GM06990 (cell line): ENCODE data around the gene CCDC197.

Experiments used
- DNase-seq: peaks from one replicate; pipeline ENCODE4 v3.0.0-alpha.2; 2011; ENCODE audit not compliant: insufficient read length; ENCODE audit errors: extremely low read depth
- H3K27me3 ChIP-seq: replicated peaks from 2 replicates; pipeline ENCODE4 v1.6.0; 2011; ENCODE audit warnings: low read length; ENCODE audit not compliant: control insufficient read depth, insufficient read depth
- H3K36me3 ChIP-seq: 2 replicates; pipeline ENCODE4 v1.5.1; 2011; ENCODE audit warnings: low read length; ENCODE audit not compliant: control insufficient read depth, insufficient read depth
- H3K4me3 ChIP-seq: replicated peaks from 2 replicates; pipeline ENCODE4 v1.5.1; 2011; ENCODE audit warnings: low read depth, mild to moderate bottlenecking, control low read depth, low read length
- CTCF ChIP-seq: IDR thresholded peaks from 2 replicates; pipeline ENCODE4 v1.5.1; 2011; ENCODE audit warnings: low read length, control low read depth, mild to moderate bottlenecking, inconsistent platforms; ENCODE audit not compliant: insufficient read depth, poor library complexity, severe bottlenecking

The CCDC197 gene

GRCh38 chr14:94018308-94018707 is 21.2 kb downstream of the CCDC197 start:
- Histone ChIP-seq H3K27me3 (no peaks in the 10 kb centered on the region; the same call in 1 of the 2 replicates), H3K4me3 (no peak overlapping the region), H3K36me3 (no peaks in the 10 kb centered on the region)
- no peak for DNase-seq
- no peak for TF ChIP-seq CTCF

- TF ChIP-seq CTCF: no peak
- no peak for DNase-seq
- no peaks in the 10 kb centered on the region; the same call in 1 of the 2 replicates for H3K27me3 ChIP-seq
- H3K36me3 ChIP-seq: no peaks in the 10 kb centered on the region
- no peak overlapping the region for H3K4me3 ChIP-seq
Observed at GRCh38 chr14:94019329-94019728, 22.2 kb downstream of the CCDC197 start.

- H3K36me3 ChIP-seq: no peaks in the 10 kb centered on the region
- H3K27me3 ChIP-seq: no peaks in the 10 kb centered on the region; the same call in 1 of the 2 replicates
- no peak for DNase-seq
- no peak for TF ChIP-seq CTCF
- no peak overlapping the region for H3K4me3 ChIP-seq
Observed at GRCh38 chr14:94020267-94020666, 23.2 kb downstream of the CCDC197 start.

- no peaks in the 10 kb centered on the region; the same call in 1 of the 2 replicates for H3K27me3 ChIP-seq
- no peak overlapping the region for H3K4me3 ChIP-seq
- H3K36me3 ChIP-seq: no peaks in the 10 kb centered on the region
- DNase-seq: no peak
- no peak for TF ChIP-seq CTCF
Observed at GRCh38 chr14:94021001-94021400, 23.9 kb downstream of the CCDC197 start.

- Histone ChIP-seq H3K27me3 (no peaks in the 10 kb centered on the region; the same call in 1 of the 2 replicates), H3K4me3 (no peak overlapping the region), H3K36me3 (no peaks in the 10 kb centered on the region)
- no peak for TF ChIP-seq CTCF
- no peak for DNase-seq
Observed at GRCh38 chr14:94021416-94022157, 24.5 kb downstream of the CCDC197 start.
